Nephron progenitor cell (in vitro differentiated cells): Measurements from ENCODE around the gene YBX1.

Experiments
- DNase-seq: peaks from one replicate; pipeline ENCODE4 v3.0.0; 2021
- H3K27ac Mint-ChIP-seq: 2 replicates; pipeline ENCODE4 v1.8.0; 2021; ENCODE audit warnings: mild to moderate bottlenecking, moderate library complexity, mixed read lengths
- H3K27me3 Mint-ChIP-seq: 2 replicates; pipeline ENCODE4 v1.8.0; 2021; ENCODE audit warnings: mild to moderate bottlenecking, low read depth, mixed read lengths; ENCODE audit not compliant: poor library complexity
- H3K36me3 Mint-ChIP-seq: 2 replicates; pipeline ENCODE4 v1.8.0; 2021; ENCODE audit warnings: low read depth, mixed read lengths
- H3K4me1 Mint-ChIP-seq: 2 replicates; pipeline ENCODE4 v1.8.0; 2021; ENCODE audit warnings: mixed read lengths
- H3K4me3 Mint-ChIP-seq: 2 replicates; pipeline ENCODE4 v1.8.0; 2021; ENCODE audit warnings: mild to moderate bottlenecking, moderate library complexity, mixed read lengths
- H3K9me3 Mint-ChIP-seq: 2 replicates; pipeline ENCODE4 v1.8.0; 2021; ENCODE audit warnings: mild to moderate bottlenecking, moderate library complexity, mixed read lengths
- TF ChIP-seq, protein P1 (sequence below): fragments of 200-600 bp; sonication (generic); IDR thresholded peaks from 2 replicates; pipeline ENCODE4 v1.5.0; 2021; ENCODE audit warnings: antibody characterized with exemption

Gene YBX1

DNA sequence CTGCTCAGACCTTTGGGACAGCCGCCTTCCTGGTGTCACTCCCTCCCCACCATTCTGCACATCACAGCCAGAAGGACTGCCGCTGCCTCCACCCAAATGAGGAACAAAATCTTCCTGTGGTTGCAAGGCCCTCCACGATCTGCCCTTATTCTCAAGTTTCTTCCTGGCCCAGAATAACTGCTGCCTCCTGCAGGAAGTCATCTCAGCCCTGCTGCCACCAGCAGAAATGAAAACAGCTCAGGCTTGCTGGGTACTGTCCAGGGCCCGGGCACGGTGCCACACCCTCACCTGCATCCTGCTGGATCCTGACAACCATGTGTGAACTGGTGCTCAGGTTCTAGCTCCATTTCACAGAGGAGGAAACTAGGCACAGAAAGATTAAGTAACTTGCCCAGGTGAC is 55.0 kb downstream of the YBX1 start:
- H3K36me3 Mint-ChIP-seq: no peaks in the 10 kb centered on the region
- peaks cover 54% of the 10 kb centered on the region for H3K4me1 Mint-ChIP-seq
- TF ChIP-seq, protein P1, sequence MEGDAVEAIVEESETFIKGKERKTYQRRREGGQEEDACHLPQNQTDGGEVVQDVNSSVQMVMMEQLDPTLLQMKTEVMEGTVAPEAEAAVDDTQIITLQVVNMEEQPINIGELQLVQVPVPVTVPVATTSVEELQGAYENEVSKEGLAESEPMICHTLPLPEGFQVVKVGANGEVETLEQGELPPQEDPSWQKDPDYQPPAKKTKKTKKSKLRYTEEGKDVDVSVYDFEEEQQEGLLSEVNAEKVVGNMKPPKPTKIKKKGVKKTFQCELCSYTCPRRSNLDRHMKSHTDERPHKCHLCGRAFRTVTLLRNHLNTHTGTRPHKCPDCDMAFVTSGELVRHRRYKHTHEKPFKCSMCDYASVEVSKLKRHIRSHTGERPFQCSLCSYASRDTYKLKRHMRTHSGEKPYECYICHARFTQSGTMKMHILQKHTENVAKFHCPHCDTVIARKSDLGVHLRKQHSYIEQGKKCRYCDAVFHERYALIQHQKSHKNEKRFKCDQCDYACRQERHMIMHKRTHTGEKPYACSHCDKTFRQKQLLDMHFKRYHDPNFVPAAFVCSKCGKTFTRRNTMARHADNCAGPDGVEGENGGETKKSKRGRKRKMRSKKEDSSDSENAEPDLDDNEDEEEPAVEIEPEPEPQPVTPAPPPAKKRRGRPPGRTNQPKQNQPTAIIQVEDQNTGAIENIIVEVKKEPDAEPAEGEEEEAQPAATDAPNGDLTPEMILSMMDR: no peak
- no peaks in the 10 kb centered on the region for H3K9me3 Mint-ChIP-seq
- no peak overlapping the region for H3K4me3 Mint-ChIP-seq
- no peak for DNase-seq
- H3K27ac Mint-ChIP-seq: no peak overlapping the region
- peaks cover 2% of the 10 kb centered on the region for H3K27me3 Mint-ChIP-seq

DNA sequence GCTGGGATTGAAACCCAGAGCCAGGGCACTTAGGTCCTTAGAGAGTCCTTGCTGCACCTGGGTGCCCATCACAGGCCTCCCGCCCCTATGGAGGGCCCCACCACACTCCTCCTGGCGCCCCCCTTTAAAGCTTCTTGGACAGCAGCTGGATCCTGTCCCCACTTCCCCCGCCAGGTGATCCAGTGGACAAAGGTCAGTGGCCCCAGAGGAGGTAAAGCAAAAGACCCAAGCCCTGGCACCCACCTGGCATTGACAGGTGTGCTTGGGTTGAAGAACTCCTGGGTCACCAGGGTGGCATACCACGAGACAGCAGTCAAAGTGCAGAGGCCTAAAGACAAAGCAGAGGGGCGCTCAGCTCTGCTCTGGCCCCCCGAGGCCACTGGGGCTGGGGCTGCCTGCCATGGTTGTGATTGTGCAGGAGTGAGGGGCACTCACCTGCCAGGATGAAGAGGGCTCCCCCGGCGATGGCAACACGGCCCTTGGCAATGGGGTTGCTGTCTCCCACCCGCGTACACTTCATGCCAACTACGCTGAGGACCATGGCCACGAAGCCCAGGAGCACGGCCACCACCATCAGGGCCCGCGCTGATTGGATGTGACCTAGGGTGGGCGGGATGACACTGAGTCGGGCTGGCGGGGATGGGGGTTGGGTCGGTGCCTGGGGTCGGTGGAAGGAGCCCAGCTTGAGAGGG is 55.9 kb downstream of the YBX1 start:
- TF ChIP-seq, protein P1: no peak
- Mint-ChIP-seq H3K4me3 (no peak overlapping the region), H3K27ac (no peak overlapping the region), H3K27me3 (peaks cover 2% of the 10 kb centered on the region), H3K9me3 (no peaks in the 10 kb centered on the region), H3K36me3 (no peaks in the 10 kb centered on the region), H3K4me1 (peaks cover 62% of the 10 kb centered on the region)
- no peak for DNase-seq

- H3K36me3 Mint-ChIP-seq: no peaks in the 10 kb centered on the region
- H3K4me3 Mint-ChIP-seq: no peak overlapping the region
- no peaks in the 10 kb centered on the region for H3K27me3 Mint-ChIP-seq
- DNase-seq: no peak
- H3K9me3 Mint-ChIP-seq: no peaks in the 10 kb centered on the region
- TF ChIP-seq, protein P1: no peak
- H3K27ac Mint-ChIP-seq: no peak overlapping the region
- peaks cover 62% of the 10 kb centered on the region for H3K4me1 Mint-ChIP-seq
These were observed 56.5 kb downstream of the YBX1 start for GRCh38 chr1:42738678-42739226.

DNA sequence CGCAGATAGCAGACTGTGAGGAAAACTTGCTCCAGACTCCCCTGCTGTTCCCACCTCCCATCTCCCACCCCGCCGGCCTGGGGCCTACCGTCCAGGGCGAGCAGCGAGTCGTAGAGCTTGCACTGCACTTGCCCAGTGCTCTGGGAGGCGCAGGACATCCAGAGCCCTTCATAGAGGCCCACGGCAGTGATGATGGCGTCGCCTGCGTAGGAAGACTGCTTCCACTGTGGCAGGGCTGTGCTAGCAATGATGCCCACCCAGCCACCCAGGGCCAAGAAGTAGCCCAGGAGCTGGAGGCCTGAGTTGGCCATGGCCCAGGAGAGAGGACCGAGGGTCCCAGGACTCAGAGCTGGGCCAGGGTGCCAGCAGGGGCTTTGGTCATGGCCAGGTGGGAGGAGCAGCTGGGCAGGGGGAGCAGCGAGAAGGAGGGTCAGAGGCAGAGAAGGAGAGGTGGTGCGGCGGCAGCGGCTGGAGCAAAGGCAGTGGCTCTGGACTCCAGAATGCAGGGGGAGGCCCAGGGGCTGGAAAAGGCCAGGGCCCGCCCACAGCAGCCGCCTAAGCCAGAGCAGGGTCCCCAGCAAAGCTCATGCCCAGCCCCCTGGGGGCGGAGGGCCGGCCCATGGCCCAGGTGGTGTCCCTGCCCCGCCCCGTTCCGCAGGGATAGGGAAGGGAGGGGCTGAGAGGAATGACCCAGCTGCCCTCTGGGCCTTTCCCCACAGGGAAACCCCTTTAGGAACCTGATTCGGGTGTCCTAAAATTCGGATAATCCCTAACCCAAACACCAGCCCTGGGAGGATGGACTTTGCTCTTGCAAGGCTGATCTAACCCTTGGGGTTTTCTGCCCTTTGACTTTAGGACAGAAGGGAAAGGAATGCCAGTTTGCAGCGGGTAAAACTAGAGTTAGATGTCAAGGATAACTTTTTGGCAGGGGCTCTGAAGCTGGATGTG is 57.8 kb downstream of the YBX1 start, which contains the start of gene CLDN19:
Gene CLDN19 (minus strand): TSS at position 484 of the 948 bp plus-strand sequence. CDS start 173 bp downstream, at position 311.
- Mint-ChIP-seq H3K4me3 (peak within 1 kb of the TSS; percentile 58), H3K27me3 (no peaks in the 10 kb centered on the region), H3K27ac (no peak within 1 kb of the TSS), H3K36me3 (peaks cover under 1% of the 10 kb centered on the region), H3K9me3 (no peaks in the 10 kb centered on the region), H3K4me1 (peaks cover 53% of the 10 kb centered on the region)
- TF ChIP-seq, protein P1: no peak
- DNase-seq: peak; percentile 59

GRCh38 chr1:42740851-42741580 is 58.8 kb downstream of the YBX1 start:
- H3K4me3 Mint-ChIP-seq: no peak overlapping the region
- no peak for DNase-seq
- H3K4me1 Mint-ChIP-seq: peaks cover 52% of the 10 kb centered on the region

More at GRCh38 chr1:42740851-42741580, 58.8 kb downstream of the YBX1 start:
- peaks cover 10% of the 10 kb centered on the region for H3K36me3 Mint-ChIP-seq
- H3K27ac Mint-ChIP-seq: no peak overlapping the region
- TF ChIP-seq, protein P1: no peak
- H3K9me3 Mint-ChIP-seq: no peaks in the 10 kb centered on the region
- no peaks in the 10 kb centered on the region for H3K27me3 Mint-ChIP-seq
